Measurements from ENCODE around the gene CCDC158.

DNA sequence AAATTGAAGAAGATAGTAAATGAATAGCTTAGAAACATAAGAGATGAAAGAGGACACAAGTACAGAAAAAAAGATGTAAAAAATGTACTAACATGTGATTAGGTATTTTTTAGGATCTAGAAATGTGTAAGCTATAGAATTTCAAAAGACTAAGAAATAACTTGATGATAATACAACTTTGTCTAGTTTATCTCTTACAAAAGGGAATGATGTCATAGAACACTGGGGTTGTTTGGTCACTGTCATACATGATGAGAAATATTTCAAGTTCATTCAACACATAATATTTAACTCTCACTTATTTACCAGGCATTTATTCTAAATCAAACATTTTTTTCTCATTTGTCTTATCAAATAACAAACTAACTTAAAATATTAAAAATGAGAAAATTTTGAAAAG is 95.9 kb downstream of the CCDC158 start:
- TF ChIP-seq JUND (IDR thresholded peaks at IDR 0.05) (no peak), RCOR1 (IDR thresholded peaks at IDR 0.05; ENCODE audit: low read length) (no peak)
